Fibroblast of skin of right biceps (primary cell): ENCODE data around the gene REEP2.
"Not testable (repeated sequence)": the region's sequence is repeated elsewhere in the genome, so short reads cannot be mapped to it uniquely, and the experiment has no call there.

Experiments used
- DNase-seq: peaks from one replicate; pipeline ENCODE4 v3.0.0-alpha.2; 2013

The REEP2 gene

DNA sequence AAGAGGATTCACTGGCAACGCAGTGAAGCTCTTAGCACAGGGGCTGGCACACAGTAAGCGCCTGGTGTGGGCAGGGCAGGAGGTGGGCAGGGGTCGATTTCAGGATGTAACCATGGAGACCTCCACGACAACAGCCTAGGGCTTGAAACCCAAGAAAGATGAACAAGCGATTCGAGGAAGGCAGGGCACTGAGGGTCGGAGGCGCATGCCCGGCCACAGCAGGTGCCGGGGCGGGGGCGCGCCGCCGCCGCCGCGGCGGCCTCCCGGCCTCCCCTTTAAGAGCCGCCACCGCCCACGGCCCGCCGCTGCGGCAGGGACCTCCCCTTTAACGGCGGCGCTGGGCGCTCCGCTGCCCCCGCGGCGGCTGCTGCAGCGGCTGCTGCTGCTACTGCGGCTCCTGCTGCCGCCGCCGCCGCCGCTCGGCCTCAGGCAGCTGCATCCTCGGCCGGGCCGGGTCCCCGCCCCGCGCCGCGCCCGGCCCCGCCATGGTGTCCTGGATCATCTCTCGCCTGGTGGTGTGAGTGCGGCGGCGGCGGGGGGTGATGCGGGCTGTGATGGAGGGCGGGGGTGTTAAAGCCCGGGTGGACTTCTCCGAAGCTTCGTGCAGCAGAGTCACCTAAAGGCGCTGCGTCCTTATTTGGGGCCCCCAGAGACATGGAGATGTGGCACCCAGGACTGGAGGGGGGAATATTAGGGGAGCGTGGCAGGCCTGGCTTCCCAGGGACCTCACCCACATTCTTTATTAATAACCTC lies at the start of gene REEP2:
TSS of gene REEP2 (plus strand) at position 334 of the 753 bp plus-strand sequence. CDS start at position 486, 152 bp downstream.
- peak; percentile 46 for DNase-seq

DNA sequence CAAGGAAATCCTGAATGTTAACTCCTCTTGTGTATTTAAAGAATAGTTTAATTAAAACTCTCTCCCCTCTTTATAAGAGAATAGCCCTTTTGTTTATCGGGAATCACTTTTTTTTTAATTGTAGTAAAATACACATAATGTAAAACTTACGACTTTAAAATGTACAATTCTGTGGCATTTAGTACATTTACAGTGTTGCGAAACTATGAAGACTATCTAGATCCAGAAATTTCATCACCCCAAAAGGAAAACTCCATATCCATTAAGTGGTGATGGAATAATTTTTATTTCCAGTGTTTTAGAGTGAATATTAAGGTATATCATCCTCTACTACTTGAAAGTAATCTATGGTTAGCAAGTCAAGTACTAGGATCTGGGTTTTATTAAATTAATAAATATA lies 49.5 kb upstream of the REEP2 start:
- DNase-seq = no peak

- not testable (repeated sequence) for DNase-seq
These were observed 48.9 kb upstream of the REEP2 start for GRCh38 chr5:138389911-138390310.

DNA sequence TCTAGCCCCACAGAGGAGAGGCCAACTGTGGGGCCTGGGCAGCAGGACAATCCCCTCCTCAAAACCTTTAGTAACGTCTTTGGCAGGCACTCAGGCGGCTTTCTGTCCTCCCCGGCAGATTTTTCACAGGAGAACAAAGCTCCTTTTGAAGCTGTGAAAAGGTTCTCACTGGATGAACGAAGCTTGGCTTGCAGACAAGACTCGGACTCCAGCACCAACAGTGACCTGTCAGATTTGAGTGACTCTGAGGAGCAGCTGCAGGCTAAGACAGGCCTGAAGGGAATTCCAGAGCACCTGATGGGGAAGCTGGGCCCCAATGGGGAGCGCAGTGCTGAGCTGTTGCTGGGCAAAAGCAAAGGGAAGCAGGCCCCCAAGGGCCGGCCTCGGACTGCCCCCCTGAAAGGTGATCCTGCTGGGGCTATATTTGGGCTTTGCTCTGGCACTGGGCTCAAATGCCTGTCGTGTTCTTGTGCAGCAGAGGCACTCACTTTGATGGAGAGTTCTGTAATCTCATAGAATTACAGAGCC lies 46.9 kb upstream of the REEP2 start:
- DNase-seq = no peak

- no peak for DNase-seq
These were observed 36.2 kb upstream of the REEP2 start for GRCh38 chr5:138402640-138403039.

DNA sequence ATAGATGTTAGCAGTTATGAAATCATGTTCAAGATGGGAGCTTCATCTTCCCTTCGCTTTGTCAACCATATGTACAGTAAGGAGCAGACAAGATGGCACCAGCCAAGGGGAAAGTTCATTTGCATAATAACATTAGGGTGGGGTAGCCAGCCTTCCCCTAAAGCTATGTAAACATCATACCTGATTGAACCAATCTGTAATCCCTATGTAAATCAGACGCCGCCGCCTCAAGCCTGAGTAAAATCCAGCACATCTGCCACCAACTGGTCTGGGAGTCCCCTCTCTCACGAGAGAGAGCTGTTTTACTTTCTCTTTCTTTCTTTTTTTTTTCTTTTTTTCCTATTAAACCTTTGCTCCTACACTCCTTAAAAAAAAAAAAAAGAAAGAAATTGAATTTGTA lies 30.8 kb upstream of the REEP2 start:
- no peak for DNase-seq

- peak; percentile 25 for DNase-seq
These were observed 27.7 kb upstream of the REEP2 start for GRCh38 chr5:138410996-138411640.

GRCh38 chr5:138418444-138418843 lies 20.4 kb upstream of the REEP2 start:
- no peak for DNase-seq

DNA sequence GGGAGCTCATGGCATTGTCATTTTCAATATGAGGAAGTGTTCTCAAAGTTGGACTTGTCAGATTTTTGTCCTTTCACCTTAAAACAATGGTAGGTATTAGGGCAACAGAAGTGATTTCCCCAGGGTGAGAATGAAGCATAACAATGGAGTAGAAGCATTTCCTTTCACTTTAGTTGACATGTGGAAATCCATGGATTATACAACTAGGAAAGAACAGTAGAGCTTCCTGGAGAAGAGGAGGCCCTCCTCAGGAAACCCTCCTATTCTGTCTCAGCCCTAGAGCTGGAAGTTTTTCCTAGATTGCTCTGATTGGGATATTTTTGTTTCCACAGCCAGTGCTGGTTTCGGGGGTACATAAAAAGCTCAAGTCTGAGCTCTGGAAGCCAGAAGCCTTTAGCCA lies 13.8 kb upstream of the REEP2 start:
- no peak for DNase-seq

- DNase-seq = no peak
These were observed 2.9 kb upstream of the REEP2 start for GRCh38 chr5:138435943-138436342.

DNA sequence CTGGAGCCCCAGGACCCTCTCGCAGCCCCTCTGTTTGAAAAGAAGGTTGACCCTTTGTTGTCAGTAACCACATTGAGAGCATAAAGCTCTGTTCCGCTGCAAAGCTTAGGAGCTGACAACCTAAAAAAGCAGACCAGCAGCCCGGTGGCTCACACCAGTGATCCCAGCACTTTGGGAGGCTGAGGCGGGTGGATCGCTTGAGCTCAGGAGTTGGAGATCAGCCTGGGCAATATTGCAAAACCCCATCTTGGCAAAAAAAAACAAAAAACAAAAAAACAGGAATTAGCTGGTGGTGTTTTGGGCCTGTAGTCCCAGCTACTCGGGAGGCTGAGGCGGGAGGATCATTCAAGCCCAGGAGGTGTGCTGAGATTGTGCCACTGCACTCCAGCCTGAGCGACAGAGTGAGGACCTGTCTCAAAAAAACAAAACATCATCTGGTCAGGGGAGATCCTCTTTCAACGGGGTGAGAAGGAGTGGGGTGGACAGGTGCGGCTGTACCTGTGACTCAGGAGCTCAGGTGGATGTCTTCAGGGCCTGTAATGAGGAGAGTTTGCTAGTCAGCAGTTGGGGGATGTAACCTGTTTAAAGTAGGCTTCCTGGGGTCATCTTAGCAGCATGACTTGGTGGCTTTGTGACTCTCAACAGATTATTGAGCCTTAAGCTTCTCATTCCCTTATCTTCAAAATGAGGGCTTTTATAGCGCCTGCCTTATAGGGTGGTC lies 694 bp upstream of the REEP2 start:
- DNase-seq = no peak

- DNase-seq = peak; percentile 16
These were observed 761 bp downstream of the REEP2 start for GRCh38 chr5:138439477-138440158.

DNA sequence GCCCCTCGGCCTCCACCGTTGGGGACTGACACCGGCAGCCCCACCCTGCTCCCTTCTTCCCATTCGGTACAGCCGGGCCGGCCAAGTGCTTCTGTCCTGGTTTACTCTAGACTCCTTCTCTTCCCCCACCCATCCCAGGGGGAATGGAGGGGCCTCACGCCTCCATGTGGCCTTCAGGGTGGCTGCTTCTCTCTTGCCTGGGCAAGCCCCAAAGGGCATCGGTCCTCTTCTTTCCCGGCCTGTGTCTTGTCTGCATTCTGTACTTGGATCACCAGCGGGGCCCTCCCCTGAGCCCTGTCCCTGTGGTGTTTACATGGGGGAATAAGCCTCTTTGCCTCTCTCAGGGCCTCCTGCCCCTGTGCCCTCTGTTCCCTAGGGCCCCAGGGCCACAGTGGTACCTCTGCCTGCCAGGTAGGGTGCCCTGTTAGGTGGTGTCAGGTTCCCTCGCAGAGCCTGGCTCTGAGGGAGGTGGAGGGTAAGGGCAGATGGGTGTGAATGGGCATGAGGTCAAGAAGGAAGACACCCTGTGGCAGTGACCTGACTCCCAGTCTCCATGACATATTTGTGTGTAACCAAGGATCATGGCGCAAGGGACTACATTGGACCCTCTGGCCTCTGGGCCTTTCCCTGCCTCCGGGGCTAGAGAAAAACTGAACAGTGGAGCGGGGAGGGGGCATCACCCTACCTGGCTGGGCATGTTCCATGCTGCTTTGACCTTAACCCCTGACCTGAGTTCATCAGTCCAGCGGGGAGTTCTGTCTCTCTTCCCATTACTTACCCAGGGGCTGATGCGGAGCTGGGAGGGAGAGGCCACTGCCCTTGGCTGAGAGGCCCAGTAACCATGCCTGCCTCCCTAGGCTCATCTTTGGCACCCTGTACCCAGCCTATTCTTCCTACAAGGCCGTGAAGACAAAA lies 1.6 kb downstream of the REEP2 start:
- DNase-seq = no peak

GRCh38 chr5:138441221-138441620 lies 2.4 kb downstream of the REEP2 start:
- DNase-seq = no peak

- no peak for DNase-seq
These were observed 5.4 kb downstream of the REEP2 start for GRCh38 chr5:138444078-138444773.

GRCh38 chr5:138444774-138445546 lies 6.1 kb downstream of the REEP2 start:
- DNase-seq = no peak

- DNase-seq = no peak
These were observed 6.9 kb downstream of the REEP2 start for GRCh38 chr5:138445547-138446271.

DNA sequence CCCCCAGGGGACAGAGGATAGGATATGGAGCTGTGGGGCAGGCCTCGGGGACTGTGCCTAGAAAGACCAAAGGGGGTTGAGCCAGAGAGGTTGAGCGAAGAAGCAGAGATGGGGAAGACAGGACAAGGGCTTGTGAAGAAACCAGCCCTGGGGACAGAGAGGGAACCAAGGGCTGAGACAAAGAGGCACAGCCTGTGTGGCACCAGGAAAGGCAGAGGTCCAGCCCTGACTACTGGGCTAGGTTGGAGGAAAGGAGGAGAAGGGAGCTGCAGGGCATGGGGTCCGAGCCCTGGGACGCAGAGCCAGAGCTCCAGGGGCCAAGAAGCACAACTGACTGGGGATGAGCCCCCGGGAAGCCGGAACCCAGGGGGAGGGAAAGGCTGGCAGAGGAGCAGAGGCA lies 9.2 kb downstream of the REEP2 start:
- no peak for DNase-seq

DNA sequence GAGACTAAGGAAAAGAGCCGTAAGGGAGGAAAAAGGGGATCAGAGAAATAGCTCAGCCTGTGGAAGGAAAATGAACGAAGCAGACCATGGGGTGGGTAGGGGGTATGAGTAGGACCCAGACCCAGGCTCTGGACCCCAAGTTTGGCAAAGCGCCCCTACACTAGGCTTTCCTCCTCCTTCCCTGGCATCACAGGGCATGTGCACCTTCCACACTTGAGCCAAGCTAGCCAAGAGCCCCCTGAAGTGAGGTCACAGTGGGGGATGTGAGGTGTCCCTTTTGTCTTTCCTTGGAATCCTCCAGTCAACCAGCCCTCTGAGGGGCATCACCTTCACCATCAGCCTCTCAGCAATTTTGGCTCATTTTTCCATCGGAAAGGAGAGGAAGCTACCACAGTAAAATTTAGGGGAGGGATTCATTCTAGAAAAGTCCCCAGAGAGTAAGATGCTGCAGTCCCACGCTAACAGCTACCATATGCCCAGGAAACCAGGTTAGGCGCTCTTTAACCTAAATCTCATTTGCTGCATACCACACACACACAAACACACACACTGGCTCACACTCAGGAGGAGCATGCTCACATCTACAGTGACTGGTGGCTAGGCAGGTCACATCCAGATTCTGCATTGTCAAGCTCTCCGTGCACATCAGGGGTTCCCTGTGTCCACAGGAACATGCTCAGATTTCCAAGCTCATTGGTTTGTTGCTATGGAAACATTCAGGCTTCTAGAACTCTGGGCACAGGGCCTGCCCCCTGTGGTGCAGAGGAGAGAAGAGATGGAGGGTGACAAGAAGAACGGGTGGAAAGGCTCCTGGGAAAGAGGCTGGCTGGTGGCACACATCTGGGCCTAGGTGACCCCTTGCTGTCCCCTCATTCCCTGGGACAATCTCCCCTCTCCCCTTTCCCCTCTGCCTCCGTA lies 9.9 kb downstream of the REEP2 start:
- DNase-seq = peak; percentile 57
